WTC11 (cell line): ENCODE measurements around the gene SLC24A3.

Source experiments
- CREB1 ChIP-seq: sonication (generic); formaldehyde crosslinking; IDR thresholded peaks from 2 replicates; pipeline ENCODE4 v1.8.0; 2023; ENCODE audit warnings: mild to moderate bottlenecking, missing genetic modification reagents
- CTCF ChIP-seq: fragments of 200-600 bp; IDR thresholded peaks from 2 replicates; pipeline ENCODE4 v1.8.0; 2022; ENCODE audit warnings: antibody characterized with exemption
- E2F1 ChIP-seq: sonication (generic); formaldehyde crosslinking; IDR thresholded peaks from 2 replicates; pipeline ENCODE4 v1.8.0; 2022; ENCODE audit warnings: mild to moderate bottlenecking, missing genetic modification reagents
- ETV6 ChIP-seq: sonication (generic); formaldehyde crosslinking; IDR thresholded peaks from 2 replicates; pipeline ENCODE4 v1.8.1; 2022; ENCODE audit warnings: mild to moderate bottlenecking, missing genetic modification reagents
- IRF1 ChIP-seq: sonication (generic); formaldehyde crosslinking; IDR thresholded peaks from 2 replicates; pipeline ENCODE4 v1.8.0; 2023; ENCODE audit warnings: missing genetic modification reagents
- KAT7 ChIP-seq: sonication (generic); formaldehyde crosslinking; IDR thresholded peaks from 2 replicates; pipeline ENCODE4 v1.8.1; 2023; ENCODE audit warnings: missing genetic modification reagents, mild to moderate bottlenecking, borderline replicate concordance
- MXD4 ChIP-seq: fragments of 250-450 bp; sonication (Bioruptor Pico); IDR thresholded peaks from 2 replicates; pipeline ENCODE4 v1.8.0; 2021; ENCODE audit warnings: mild to moderate bottlenecking, moderate library complexity, borderline replicate concordance
- PREB ChIP-seq: sonication (generic); formaldehyde crosslinking; IDR thresholded peaks from 2 replicates; pipeline ENCODE4 v1.8.1; 2022; ENCODE audit warnings: mild to moderate bottlenecking, missing genetic modification reagents, moderate library complexity, borderline replicate concordance
- STAT6 ChIP-seq: sonication (generic); formaldehyde crosslinking; conservative IDR thresholded peaks from 2 replicates; pipeline ENCODE4 v1.8.1; 2023; ENCODE audit warnings: mild to moderate bottlenecking, low read depth, missing genetic modification reagents, moderate library complexity
- TCF7 ChIP-seq: sonication (generic); formaldehyde crosslinking; IDR thresholded peaks from 2 replicates; pipeline ENCODE4 v1.8.0; 2022; ENCODE audit warnings: mild to moderate bottlenecking, low read depth, missing genetic modification reagents, moderate library complexity
- ZNF416 ChIP-seq: fragments of 250-450 bp; sonication (Bioruptor Pico); IDR thresholded peaks from 2 replicates; pipeline ENCODE4 v1.9.0; 2021; ENCODE audit warnings: mild to moderate bottlenecking, inconsistent platforms
- TF ChIP-seq, protein P1 (sequence below): sonication (generic); formaldehyde crosslinking; IDR thresholded peaks from 2 replicates; pipeline ENCODE4 v1.8.1; 2022; ENCODE audit warnings: low read depth, mild to moderate bottlenecking, moderate library complexity, missing genetic modification reagents, borderline replicate concordance
- TF ChIP-seq, protein P2 (sequence below): sonication (generic); formaldehyde crosslinking; IDR thresholded peaks from 2 replicates; pipeline ENCODE4 v1.8.0; 2022; ENCODE audit warnings: mild to moderate bottlenecking, missing genetic modification reagents

DNA sequence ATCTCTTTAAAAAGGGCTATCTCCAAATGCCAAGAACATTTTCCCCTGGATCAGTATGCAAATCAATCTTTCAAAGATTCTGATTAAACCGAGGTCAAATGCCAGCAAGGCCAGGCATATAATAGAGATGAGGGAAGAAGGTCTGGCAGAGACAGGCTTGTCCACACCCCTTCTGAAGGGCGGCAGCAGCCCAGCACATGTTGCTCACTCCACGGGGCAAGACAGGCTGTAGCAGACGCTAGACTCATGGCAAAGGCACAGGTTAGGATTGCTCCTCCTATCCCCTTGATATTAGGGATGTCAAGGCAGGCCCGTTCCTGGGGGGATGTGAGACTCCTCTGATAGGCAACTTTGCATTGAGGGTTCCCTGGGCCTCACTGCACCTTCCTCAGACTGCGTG lies 440.9 kb downstream of the SLC24A3 start:
- TF ChIP-seq IRF1, result no peak
- no peak for TF ChIP-seq CTCF
- no peak for TF ChIP-seq E2F1
- TF ChIP-seq MXD4, result no peak
- no peak for TF ChIP-seq ZNF416
- TF ChIP-seq, protein P1, sequence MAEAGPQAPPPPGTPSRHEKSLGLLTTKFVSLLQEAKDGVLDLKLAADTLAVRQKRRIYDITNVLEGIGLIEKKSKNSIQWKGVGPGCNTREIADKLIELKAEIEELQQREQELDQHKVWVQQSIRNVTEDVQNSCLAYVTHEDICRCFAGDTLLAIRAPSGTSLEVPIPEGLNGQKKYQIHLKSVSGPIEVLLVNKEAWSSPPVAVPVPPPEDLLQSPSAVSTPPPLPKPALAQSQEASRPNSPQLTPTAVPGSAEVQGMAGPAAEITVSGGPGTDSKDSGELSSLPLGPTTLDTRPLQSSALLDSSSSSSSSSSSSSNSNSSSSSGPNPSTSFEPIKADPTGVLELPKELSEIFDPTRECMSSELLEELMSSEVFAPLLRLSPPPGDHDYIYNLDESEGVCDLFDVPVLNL (CRISPR knock-in tag), result no peak
- no peak for TF ChIP-seq STAT6 (CRISPR knock-in tag)
- no peak for TF ChIP-seq KAT7 (CRISPR knock-in tag)
- TF ChIP-seq PREB (CRISPR knock-in tag), result no peak
- TF ChIP-seq, protein P2, sequence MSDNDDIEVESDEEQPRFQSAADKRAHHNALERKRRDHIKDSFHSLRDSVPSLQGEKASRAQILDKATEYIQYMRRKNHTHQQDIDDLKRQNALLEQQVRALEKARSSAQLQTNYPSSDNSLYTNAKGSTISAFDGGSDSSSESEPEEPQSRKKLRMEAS, result no peak
- no peak for TF ChIP-seq CREB1 (CRISPR knock-in tag)
- TF ChIP-seq ETV6 (CRISPR knock-in tag), result no peak
- no peak for TF ChIP-seq TCF7
